HEK293T (cell line): ENCODE results near the gene MAN2A1.

Experiments
- BHLHE40 ChIP-seq: fragments of 450-650 bp; IDR thresholded peaks from 2 replicates; pipeline ENCODE4 v1.6.1; 2016; ENCODE audit warnings: mild to moderate bottlenecking, moderate library complexity, borderline replicate concordance
- FOXA1 ChIP-seq: fragments of 450-650 bp; IDR thresholded peaks from 2 replicates; pipeline ENCODE4 v1.6.1; 2016; ENCODE audit warnings: mild to moderate bottlenecking
- FOXK2 ChIP-seq: fragments of 450-650 bp; IDR thresholded peaks from 2 replicates; pipeline ENCODE4 v1.6.1; 2016; ENCODE audit warnings: mild to moderate bottlenecking

DNA sequence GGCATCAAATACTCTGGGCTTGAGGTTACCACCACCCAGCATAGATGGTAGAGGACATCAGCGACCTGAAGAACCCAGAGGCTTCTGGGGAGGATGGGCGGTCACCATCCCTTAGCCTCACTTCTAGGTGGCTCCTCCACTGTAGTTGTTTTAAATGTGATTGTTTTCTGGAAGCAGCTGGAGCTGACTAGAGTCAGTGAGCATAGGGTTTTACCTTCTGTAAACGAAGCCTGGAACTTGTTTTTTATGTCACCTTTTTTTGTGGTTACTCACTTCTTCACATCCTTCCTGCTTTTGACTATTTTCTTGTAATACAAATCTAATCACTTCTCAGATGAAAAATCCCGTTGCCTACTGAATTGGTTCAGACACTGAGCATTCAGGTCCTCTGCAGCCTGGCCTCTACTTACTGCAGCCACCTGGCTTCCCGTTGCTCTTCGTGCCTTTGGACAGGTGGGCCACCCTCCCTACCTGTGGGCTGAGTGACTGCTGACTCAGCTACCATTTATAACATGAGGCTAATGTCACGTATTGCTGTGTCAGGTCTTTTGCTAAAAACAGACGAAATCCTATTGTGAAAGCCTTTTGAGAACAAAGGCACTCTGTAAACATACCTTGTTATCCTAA lies 167.8 kb downstream of the MAN2A1 start:
- TF ChIP-seq FOXK2 (no peak), BHLHE40 (no peak), FOXA1 (no peak)
